ENCODE measurements around the gene ZBTB20.
"Not testable (repeated sequence)": the region's sequence is repeated elsewhere in the genome, so short reads cannot be mapped to it uniquely, and the experiment has no call there.

The ZBTB20 gene
- total RNA-seq, result 11.3 to 82.0 reads per million in 2 experiments

DNA sequence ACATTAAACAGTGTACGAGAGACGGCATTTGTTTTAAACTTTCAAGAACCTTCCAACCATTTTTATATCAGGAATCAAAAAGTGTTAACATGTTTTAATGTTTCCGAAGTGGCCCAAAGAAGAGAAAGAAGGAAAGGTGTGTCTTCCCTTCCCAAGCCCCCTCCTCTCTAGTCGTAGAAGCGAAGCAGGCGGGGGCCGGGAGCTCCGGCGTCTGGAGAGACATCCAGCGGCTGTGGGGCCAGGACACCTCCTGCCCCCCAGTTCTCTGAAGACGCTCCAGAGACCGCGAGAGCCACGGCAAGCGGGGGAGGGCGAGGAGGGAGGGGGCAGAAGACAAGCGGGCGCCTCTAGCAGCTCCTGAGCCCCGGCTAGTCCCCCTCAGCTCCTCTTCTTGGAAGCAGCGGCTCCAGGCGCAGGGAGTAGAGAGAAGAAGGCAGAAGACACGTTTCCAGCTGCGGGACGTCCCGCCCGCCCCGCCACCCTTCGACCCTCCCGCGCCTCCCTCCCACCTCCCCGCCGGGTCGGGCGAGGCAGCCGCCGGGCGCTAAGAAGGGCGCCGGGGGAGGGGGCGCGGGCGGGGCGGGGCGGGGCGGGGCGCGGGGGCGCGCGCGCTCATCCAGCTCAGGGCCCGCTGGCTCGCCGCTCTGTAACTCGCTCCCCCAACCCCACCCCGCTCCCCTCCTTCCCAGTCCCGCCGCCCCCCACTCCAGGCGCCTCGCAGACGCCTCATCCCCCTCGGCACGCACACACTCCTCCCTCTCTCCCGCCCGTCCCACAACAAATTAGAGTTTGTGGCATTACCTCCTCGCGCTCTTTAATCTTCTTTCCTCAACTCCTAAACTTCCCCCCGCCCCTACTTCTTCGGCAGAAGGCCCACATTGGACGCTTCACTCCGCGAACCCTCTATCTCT is at the start of gene ZBTB20:
Gene ZBTB20, minus strand, starts transcription at position 871 of the 911 bp plus-strand sequence.
- DNase-seq (ENCODE audit: low read depth), result peak; percentile 63

DNA sequence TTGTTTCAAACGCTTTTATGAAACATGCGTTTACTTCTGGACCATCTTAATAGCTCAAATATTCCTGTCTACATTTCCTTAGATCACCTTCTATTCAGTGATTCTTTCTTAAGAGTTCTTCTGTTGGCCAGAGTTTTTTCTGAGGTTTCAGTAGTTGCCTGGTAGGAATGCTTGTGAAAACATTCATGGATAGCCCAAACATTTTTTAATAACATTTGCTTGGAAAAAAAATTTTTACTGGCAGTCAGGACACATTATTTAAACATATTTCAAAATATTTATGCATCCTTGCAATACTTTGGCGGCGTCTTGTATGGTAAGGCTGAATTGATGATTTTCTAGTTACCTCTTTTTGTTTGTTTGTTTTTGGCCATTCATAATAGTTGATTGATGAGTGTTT is 47.4 kb upstream of the ZBTB20 start:
- no peak for DNase-seq (ENCODE audit: low read depth)

DNA sequence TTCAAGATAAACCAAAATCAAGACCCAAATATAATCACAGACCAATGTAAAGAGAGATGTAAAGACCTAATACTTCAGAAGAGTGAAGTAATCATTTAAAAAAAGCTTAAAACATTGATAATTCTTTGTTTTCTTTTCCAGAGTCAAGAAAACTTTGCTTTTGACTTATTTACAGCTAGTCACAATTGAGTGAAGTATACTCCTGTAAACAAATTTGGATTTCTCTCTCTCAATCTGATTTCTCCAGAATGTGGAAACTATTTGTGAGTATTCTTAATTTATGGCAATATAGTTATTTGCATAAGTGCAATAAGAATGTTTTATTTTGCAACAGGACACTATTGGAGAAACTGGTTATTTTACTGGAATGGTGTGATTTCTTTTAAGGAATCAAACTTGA is 43.7 kb upstream of the ZBTB20 start:
- no peak for DNase-seq (ENCODE audit: low read depth)

DNA sequence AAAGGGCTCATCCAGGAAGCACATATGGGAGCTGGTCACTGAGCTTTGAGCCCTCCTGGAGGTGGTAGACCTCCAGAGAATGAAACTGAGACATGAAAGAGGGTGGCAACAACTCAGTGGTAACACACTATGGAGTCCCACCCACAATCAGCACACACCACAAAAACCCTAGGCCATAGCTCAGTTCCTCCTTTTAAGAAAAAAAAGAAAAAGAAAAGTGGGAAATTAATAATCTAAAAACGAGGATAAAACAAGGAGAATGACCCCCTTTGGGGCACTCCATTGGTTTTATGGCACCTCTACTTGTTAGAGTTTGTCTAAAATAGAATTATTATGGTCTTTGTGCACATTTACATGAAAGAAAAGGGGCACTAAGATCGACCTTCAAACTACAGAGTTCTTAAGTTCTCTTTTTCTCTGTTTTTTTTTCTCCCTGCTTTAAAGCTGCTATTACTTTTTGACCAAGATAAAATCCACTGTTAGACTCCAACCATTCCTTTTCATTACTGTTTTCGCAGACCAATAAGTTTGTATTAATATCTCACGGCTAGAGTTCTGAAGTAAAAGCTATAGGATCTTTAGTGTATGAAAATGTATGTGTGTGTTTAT is 40.2 kb upstream of the ZBTB20 start:
- no peak for DNase-seq (ENCODE audit: low read depth)

DNA sequence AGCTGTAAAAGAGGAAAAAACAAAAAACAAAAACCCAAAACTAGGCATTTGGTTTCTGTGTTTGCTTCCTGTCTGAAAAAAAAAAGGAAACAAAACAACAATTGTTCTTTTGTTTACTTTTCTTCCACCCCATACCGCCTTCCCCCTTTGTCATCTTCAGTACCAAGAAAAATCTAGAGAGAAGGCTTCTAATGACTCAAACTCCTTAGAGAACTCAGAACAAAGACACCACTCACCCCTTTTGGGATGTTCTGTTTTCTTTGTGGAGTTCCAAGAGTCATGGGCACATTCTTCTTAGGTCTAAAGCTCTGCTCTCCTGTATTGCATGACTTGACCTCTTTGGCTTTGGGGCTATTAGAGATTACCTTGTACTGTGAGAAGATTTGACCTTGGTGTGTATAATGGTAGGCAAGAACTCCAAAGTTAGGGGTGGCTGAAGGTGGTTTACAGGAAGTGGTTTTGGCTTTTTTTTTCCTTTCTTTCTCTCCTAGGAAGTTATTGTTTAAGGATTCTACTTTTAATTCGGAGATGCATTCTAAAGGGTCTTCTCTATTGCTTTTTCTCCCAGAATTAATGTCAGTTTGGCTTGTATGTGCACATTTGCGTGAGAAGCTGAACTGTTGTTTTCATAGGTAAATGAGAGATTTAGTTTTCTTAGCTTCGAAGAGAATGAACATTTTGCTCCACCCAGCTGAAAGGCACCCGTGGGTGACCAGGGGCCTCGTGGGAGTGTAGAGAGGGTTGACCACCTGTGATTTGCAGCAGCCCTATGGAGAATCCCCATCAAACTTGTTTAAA is 39.5 kb upstream of the ZBTB20 start:
- DNase-seq (ENCODE audit: low read depth), result no peak

DNA sequence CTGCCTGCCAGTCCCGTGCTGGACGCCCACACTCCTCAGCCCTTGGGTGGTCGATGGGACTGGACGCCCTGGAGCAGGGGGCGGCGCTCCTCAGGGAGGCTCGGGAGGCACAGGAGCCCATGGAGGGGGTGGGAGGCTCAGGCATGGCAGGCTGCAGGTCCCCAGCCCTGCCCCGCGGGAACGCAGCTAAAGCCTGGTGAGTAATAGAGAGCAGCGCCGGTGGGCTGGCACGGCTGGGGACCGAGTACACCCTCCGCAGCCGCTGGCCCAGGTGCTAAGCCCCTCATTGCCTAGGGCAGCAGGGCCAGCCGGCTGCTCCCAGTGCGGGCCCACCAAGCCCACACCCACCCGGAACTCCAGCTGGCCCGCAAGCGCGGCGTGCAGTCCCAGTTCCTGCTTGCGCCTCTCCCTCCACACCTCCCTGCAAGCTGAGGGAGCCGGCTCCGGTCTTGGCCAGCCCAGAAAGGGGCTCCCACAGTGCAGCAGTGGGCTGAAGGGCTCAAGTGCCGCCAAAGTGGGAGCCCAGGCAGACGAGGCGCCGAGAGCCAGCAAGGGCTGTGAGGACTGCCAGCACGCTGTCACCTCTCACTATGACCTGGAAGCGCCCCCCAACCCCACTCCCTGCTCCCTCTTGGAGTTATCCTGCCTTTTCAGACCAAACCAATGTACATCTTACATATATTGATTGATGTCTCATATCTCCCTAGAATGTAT is 37.9 kb upstream of the ZBTB20 start:
- not testable (repeated sequence) for DNase-seq (ENCODE audit: low read depth)

DNA sequence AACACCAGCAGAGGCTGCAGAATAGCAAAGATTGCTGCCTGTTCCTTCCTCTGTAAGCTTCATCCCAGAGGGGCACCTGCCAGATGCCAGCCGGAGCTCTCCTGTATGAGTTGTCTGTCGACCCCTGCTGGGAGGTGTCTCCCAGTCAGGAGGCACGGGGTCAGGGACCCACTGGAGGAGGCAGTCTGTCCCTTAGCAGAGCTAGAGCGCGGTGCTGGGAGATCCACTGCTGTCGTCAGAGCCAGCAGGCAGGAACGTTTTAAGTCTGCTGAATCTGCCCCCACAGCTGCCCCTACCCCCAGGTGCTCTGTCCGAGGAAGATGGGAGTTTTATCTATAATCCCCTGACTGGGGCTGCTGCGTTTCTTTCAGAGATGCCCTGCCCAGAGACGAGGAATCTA is 31.8 kb upstream of the ZBTB20 start:
- DNase-seq (ENCODE audit: low read depth), result not testable (repeated sequence)

DNA sequence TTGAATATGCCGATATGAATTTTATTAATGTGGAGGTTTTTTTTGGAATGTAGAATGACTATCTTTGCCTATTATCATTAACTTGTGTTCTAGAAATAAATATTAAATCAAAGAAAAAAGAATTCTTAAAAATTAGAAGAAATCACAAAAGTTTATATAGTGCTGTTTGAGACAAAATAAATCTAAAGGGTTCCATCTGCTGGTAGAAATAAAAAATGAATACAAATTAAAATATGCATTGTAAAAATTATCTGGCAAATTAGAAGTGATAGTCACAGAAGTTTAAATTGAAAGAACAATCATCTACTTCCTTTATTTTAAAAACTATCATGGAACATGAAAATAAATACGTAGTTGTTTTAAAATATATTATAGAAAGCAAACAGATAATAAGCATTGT is 22.7 kb upstream of the ZBTB20 start:
- DNase-seq (ENCODE audit: low read depth), result no peak

DNA sequence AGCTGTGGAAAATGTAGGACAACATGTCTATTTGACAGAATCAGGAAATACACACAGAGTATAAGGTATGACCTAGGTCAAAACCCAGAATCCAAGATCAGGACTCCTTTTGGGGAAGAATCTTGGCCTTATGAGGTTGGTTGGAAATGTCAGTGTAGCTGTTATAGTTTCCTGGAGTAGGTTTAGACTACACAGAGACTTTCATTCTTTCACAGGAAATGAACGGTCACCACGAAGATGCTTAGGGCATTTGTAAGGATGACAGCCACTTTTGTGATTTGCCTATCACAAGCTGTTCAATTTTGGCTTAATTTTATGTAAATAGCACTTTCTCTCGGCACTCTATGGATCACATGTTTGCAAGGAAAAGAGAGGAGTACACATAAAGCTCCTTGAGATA is 18.6 kb upstream of the ZBTB20 start:
- DNase-seq (ENCODE audit: low read depth), result no peak

DNA sequence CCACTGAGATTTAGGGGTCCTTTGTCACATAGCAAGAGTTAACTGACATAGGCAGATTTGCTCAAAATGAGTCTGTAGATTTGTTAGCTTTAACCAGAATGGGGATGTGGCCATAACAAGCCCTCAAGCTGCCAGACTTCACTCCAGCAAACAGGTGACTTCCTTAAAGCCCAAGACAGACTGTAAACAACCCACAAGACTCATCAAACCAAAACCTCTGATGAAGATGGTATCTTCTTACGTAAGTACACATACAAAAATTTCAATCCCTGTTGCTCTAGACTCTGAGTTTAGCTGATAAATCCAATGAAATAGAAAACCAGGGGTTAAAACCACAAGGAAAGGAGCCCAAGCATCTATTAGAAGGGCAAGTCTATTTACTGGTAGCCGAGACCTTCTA is 18.2 kb upstream of the ZBTB20 start:
- peak; percentile 24 for DNase-seq (ENCODE audit: low read depth)

DNA sequence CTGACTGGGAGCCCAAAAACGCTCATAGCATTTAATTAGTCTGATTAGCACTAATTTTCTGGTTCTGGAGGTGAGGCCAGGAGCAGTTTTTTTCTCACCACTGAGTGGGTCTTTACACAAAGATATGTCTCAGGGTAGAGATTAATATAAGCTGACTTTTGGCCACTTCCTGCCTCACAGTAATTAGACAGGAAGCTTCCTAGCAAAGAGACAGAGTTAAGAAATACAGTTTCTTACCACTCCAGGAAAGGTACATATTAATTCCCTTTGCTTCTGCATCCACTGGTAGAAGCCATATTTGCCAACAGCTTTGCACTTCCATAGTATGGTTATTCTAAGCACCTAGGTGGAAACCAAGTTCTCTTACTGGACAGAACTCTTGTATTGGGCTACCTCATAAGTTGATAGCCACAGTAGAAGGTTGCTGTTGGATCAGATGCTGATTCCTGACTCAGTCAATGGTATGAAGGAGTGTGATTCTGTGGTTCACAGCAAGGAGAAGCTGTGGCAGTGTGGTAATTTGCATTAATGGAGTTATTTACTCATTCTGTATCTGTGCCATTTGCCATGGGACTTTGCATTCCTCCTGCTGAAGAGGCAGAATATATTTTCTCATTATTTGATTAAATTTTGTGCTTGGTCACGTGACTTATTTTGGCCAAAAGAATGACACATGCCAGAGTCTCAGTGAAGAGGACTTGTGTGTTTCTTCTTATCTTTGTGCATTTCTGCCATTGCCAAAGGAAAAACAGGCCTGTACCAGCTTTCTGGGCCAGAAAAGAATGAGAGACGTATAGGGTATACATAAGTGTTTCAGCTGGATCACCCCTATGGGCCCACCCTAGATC is 17.5 kb upstream of the ZBTB20 start:
- no peak for DNase-seq (ENCODE audit: low read depth)

DNA sequence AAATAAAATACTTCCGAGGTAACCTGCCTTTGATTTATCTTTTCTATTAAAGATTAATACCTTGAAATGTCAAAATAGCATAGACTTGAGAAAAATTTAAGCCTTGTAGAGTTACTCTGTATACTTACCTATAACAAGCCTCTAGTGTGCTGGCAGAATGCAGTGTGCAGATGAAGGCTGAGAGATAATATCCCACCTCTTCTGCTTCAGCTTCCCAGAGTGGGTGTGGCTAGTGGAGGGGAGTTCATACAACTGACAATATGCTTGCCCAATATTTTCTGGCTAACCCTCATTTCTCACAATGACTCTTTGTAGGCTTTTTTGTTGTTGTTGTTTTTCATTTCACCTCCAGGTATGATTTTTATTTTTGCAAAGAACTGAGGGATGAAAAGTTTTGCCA is 15.7 kb upstream of the ZBTB20 start:
- DNase-seq (ENCODE audit: low read depth), result no peak

DNA sequence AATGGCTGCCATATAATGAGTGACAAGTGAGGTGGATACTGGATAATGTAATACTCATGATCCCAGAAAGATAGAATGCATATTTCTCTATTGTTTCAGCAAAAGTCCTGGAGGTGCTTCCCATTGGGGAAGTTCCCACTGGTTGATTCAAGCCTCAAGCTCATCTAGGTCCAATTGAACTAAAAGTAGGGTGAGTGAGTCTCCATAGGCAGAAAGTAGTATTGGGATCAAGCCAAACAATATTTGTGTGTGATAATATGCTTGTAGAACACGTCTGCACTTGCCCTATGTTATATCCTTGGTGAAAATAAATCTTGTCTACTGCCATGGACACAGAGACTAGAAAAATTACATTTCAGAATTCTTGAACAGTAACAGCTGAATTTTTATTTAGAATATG is 14.8 kb upstream of the ZBTB20 start:
- DNase-seq (ENCODE audit: low read depth), result no peak

DNA sequence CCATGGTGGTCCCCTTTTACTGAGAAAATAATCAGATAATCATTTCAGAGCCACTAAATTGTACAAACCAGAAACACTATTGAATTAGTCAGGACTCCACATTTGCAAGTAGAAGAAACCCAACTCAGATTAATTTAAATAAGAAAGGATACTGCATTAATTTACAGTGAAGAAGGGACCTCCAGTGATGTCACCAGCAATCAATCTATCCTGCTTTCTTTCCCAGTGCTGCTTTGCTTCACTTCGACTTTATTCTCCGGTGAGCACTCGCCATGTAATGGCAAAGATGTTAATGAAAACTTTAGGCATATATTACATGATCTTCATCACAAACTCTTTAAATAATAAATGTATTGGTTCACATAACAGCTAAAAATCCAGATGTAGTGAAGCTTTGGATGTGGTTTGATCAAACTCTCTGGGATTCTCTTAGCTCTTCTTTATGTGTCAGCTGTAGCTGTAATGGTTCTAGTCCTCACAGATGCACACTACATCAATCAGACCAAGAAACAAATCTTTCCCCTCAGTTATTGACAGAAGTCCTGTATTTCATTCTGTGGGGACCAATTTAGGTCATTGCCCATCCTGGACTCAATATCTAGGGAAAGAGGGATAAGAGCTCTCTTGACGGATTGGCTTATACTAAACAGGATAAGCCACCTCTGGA is 14.2 kb upstream of the ZBTB20 start:
- no peak for DNase-seq (ENCODE audit: low read depth)

DNA sequence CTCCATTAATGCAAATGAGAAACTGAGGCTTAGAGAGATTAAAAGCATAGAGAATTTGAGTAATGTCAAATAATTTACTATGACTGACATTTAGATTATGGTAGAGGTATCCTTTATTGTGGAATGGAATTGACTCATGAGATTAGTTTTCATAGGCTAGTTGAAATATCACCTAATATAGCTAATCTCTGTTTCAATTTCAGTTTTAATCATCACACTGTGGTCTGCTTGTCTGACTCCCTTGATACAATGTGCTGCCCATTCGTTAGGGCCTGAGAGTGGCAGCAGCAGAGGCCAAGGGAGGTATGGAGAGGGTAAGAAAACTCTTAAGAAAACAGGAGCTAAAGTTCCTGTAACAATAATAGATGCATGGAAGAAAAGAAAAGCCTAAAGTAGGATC is 13.2 kb upstream of the ZBTB20 start:
- no peak for DNase-seq (ENCODE audit: low read depth)

DNA sequence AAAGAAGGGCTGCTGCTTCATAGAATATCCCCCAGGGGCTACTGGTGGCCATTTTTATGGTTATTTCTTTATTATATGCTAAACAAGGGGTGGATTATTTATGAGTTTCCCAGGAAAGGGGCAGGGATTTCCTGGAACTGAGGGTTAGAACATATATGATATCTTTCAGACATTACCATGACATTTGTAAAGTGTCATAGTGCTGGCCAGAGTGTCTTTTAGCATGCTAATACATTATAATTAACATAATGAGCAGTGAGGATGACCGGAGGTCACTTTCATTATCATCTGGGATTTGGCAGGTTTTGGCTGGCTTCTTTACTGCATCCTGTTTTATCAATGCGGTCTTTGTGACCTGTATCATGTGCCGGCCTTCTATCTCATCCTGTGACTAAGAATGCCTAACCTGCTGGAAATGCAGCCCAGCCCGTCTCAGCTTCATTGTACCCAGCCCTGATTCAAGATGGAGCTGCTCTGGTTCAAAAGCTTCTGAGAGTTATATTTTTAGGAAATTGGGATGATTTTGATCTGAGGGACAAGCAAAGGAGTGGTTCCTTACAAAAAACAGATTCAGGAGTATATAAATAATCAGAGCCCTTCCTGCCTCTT is 9.1 kb upstream of the ZBTB20 start:
- no peak for DNase-seq (ENCODE audit: low read depth)

DNA sequence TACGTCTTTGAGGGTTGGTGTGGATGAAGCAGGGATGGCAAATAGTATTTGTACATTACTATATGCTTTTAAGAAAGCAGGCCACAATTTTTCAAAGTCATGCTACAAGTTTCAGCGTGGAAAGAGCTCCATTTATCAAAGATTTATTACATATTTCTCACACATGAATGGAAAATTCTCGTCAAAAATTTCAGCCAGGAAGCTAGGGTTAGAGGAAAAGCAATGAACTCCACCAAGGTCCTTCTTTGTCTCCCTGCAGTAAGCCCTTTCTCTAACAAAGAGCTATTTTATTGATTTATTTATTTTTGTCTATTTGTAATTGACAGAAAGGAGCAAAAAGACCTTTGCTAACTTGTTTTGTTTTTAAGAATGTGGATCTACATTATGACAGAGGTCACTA is 7.5 kb upstream of the ZBTB20 start:
- no peak for DNase-seq (ENCODE audit: low read depth)

DNA sequence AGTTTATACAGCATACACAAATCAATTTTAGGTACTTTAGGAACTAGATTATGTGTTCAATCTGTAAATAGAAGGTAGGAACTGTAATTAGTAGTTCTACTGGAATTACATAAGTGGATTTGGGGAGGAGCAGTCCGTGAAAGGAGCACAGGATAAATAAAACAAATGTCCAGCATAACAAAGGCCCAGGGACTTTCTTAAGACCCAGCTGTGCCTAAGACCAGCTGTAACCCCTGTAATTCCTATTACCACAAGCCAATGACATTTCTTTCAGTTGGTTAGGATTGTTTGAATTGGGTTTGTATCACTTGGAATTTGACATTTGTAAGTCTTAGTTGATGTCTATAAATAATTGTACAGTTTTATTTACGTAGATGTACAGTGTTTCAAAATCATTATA is 4.8 kb upstream of the ZBTB20 start:
- no peak for DNase-seq (ENCODE audit: low read depth)

DNA sequence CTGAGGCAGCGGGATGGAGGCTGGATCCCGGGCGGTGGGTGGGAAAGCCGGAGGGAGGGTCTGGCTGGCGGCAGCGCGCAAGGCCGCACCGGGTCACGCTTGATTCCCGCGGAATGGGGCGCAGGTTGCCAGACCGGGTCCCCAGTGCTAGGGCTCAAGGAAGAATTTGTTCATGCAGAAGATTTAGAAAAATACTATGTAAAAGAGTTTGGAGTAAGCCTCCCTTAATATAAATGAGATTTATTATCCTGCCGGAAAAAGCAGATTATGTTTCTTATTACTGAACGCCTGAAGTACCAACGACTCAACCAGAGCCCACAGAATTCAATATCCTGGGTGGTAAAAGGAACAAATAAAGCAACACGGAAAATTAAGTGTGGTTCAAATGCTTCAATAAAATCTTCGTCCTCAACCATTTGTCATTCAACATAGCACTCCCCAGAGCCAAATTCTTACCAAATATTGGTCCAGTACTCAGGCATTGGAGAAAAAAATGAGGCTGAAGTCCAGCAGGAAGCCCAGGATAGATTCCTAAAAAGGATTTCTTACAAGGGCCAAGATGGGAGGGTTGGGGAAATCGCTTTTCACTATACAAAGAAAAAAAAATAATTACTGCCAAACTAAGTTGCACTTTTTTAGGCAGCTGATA is 1.2 kb upstream of the ZBTB20 start:
- no peak for DNase-seq (ENCODE audit: low read depth)
